H1 (cell line): ENCODE data around the gene RRP7A.

Experiments
- ASH2L ChIP-seq: fragments of 200-600, 300-600 bp; sonication (generic); IDR thresholded peaks from one replicate; pipeline ENCODE4 v1.7.1; 2017; ENCODE audit warnings: low read length
- CTCF ChIP-seq, 3 experiments: IDR thresholded peaks; 1 replicate in 2 of 3; 2 replicates in 1 of 3; pipeline versions ENCODE4 v1.5.1 to v1.6.1; 2011; ENCODE audit warnings: low read length in 3 of 3, mild to moderate bottlenecking in 3 of 3, inconsistent platforms in 2 of 3, low read depth in 1 of 3, moderate library complexity in 1 of 3; ENCODE audit not compliant: insufficient read depth in 1 of 3; ENCODE audit errors: control extremely low read depth in 1 of 3
- EZH2 ChIP-seq: fragments of 200-600 bp; sonication (generic); IDR thresholded peaks from 2 replicates; pipeline ENCODE4 v1.7.1; 2012; ENCODE audit warnings: low read depth, mild to moderate bottlenecking, moderate library complexity, low read length, inconsistent platforms; ENCODE audit not compliant: severe bottlenecking
- KDM1A ChIP-seq: fragments of 200-600, 300-600 bp; sonication (generic); IDR thresholded peaks from 2 replicates; pipeline ENCODE4 v1.7.1; 2016; ENCODE audit warnings: mild to moderate bottlenecking, low read length, borderline replicate concordance
- TCF12 ChIP-seq: IDR thresholded peaks from 2 replicates; pipeline ENCODE4 v1.6.1; 2011; ENCODE audit warnings: low read depth, mild to moderate bottlenecking, low read length
- TEAD4 ChIP-seq: IDR thresholded peaks from 2 replicates; pipeline ENCODE4 v1.6.1; 2012; ENCODE audit warnings: low read depth, low read length, inconsistent platforms, mixed read lengths

- no peak for TF ChIP-seq CTCF (IDR thresholded peaks at IDR 0.05; ENCODE audit: control extremely low read depth in 1 of 3, insufficient read depth in 1 of 3, low read depth in 1 of 3, low read length in 3 of 3)
- no peak for TF ChIP-seq EZH2
- TF ChIP-seq ASH2L = no peak
- TF ChIP-seq TEAD4 = no peak
- no peak for TF ChIP-seq KDM1A
- TF ChIP-seq TCF12 = no peak
These were observed 49.1 kb downstream of the RRP7A start for GRCh38 chr22:42470366-42471082.
